ENCODE data around the gene IGFLR1.

Gene IGFLR1

DNA sequence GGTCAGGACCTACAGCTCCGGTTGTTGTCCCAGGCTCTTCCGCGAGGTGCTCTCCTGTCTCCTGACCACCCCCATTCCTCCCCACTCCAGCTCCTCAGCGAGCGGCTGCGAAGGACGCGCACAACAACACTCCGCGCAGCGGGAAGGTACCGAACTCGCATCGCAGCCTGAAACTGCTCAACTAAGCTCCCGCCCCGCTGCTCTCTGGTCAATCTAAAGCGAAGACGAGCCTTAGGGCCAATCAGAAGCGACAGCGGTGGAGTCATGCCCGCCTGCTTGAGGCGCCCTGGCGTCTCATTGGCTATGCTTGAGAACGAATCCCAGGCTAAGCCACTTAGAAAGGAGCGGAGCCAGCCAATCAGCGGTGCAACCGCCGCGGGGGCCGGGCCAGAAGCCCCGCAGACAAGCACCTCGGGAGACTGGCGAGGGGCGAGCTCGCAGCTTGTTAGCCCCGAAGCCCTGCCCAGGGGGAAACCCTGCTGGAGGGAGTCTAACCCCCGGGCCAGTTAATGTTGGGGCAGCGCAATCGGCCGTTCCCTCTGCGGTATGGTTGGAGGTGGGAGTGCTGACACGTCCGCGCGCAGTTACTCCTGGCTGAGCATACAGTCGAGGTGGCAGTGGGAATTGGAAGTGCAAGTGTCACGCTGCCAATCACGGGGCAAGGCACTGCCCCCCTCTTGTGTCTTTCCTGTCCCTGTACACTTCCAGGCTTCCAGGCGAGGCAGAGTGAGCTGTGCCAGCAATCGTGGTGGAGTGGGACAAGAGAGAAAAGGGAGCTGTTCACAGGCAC is 39.8 kb downstream of the IGFLR1 start:
- H3K27ac ChIP-seq = peak overlapping the region; percentile 31; the same call in 1 of the 2 replicates
- TF ChIP-seq CTCF (IDR thresholded peaks at IDR 0.05) = no peak
- TF ChIP-seq ZFX (IDR thresholded peaks at IDR 0.05; ENCODE audit: borderline replicate concordance) = no peak

DNA sequence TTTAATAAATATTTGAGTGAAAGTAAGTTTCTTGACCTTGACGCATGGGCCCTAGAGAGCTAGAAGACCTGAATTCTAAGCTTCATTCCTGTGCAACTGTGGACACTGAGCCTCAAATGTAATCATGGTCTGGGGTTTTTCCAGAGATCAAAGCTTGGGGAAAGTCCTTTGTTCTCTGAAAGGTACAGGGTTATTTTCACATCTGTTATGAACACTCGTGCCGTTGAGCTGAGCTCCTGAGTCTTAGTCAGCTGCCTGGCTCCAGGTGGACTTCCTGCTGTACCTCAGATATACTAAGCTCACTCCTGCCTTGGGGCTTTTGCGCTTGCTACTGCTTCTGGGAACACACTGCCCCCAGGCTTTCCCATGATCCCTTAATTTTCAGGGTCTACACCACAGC is 45.4 kb downstream of the IGFLR1 start:
- TF ChIP-seq CTCF (IDR thresholded peaks at IDR 0.05) (no peak), ZFX (IDR thresholded peaks at IDR 0.05; ENCODE audit: borderline replicate concordance) (no peak)
- no peak overlapping the region for H3K27ac ChIP-seq

GRCh38 chr19:35695895-35696422 is 46.3 kb downstream of the IGFLR1 start:
- H3K27ac ChIP-seq = no peak overlapping the region
- TF ChIP-seq CTCF (IDR thresholded peaks at IDR 0.05) (no peak), ZFX (IDR thresholded peaks at IDR 0.05; ENCODE audit: borderline replicate concordance) (no peak)

DNA sequence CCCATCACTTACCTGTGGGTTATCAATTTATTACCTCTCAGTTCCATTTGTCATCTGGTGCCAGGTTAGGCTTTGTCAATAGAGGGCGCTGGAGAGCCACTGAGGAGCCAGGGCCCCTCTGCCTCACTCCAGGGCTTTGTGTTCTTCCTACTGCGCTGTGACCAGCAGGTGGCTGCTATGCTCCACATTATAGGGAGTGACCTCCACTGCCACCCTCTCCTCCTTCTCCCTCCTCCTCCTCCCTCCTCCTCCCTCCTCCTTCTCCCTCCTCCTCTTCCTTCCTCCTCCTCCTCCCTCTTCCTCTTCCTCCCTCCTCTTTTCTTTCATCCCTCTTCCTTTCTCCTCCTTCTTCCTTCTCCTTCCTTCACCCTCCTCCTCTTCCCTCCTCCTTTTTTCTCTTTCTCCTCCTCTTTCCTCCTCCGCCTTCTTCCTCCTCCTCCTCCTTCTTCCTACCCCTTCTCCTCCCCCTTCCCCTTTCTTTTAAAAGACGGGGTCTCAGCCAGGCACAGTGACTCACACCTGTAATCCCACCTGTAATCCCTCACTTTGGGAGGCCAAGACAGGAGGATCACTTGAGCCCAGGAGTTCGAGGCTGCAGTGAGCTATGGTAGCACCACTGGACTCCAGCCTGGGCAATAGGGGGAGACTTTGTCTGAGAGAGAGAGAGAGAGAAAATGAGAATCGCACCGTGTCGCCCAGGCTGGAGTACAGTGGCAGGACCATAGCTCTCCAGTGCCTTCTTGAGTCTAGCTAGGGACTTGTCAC is 48.2 kb downstream of the IGFLR1 start:
- no peak overlapping the region for H3K27ac ChIP-seq
- peak; percentile 95 for TF ChIP-seq CTCF (IDR thresholded peaks at IDR 0.05)
- TF ChIP-seq ZFX (IDR thresholded peaks at IDR 0.05; ENCODE audit: borderline replicate concordance) = no peak

DNA sequence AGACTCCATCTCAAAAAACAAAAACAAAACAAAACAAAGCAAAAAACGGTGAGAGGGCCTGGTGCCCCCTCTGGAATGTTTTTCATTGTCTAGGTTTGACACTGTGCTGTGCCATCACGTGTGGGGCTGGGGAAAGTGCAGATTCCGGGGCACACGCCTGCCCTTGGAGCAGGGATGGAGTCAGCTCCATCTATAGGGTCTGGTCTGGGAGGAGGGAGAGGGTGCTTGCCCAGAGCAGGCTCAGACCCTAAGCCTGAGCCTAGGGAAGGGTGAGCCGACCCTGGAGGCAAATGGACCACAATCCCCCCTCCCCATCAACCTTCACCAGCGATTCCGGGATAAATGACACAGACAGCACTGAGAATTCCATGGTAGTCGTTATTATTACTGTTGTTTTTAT is 48.8 kb downstream of the IGFLR1 start:
- no peak overlapping the region for H3K27ac ChIP-seq
- no peak for TF ChIP-seq CTCF (IDR thresholded peaks at IDR 0.05)
- TF ChIP-seq ZFX (IDR thresholded peaks at IDR 0.05; ENCODE audit: borderline replicate concordance) = no peak

DNA sequence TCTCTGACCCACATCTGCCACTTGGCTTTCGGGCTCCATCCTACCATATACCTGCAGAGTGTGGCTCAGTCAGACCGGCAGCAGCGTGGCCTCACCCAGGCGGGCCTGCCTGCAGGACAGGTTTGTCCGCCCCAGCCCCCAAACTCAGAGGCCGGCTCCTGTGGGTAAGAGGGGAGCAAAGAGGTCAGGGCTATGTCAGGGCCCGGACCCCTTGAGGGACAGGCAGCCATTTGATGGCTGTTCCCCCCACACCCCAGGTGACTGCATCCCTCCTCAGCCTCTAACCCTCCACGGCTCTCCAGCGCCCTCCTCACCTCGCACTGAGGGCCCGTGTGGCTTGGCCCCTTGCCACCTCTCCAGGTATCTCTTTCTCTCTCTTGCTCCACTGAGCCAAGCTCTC is 50.2 kb downstream of the IGFLR1 start:
- TF ChIP-seq ZFX (IDR thresholded peaks at IDR 0.05; ENCODE audit: borderline replicate concordance) (no peak), CTCF (IDR thresholded peaks at IDR 0.05) (no peak)
- no peak overlapping the region for H3K27ac ChIP-seq

GRCh38 chr19:35691106-35691505 is 51.1 kb downstream of the IGFLR1 start:
- peak overlapping the region; percentile 49; the same call in 1 of the 2 replicates for H3K27ac ChIP-seq

Data from 22Rv1 (cell line).